Bronchial epithelial cell (primary cell): ENCODE measurements around the gene S100PBP. TPM values are rescaled to one million over a fixed set of nuclear protein-coding genes. Genes with fewer than 3 reads are reported as not detected.
A peak's percentile ranks its signal among the peaks of the same experiment; 100 is the strongest.

Experiments used
- DNase-seq: peaks from one replicate; pipeline ENCODE4 v3.0.0-alpha.2; 2010; ENCODE audit warnings: low read depth
- FAIRE-seq: peaks from 2 replicates; lab custom pipeline; 2011; peaks lifted over from hg19 to GRCh38; lab: Jason Lieb, UNC
- H3K27me3 ChIP-seq: 2 replicates; pipeline ENCODE4 v1.5.1; 2011; ENCODE audit warnings: low read length; ENCODE audit not compliant: control insufficient read depth, insufficient read depth
- H3K36me3 ChIP-seq: 2 replicates; pipeline ENCODE4 v1.5.1; 2011; ENCODE audit warnings: low read length; ENCODE audit not compliant: control insufficient read depth, insufficient read depth
- H3K4me3 ChIP-seq: 2 replicates; pipeline ENCODE4 v1.5.1; 2011; ENCODE audit warnings: mild to moderate bottlenecking, low read depth, low read length, control low read depth
- total RNA-seq: library from RNA; depleted of rRNA; stranded (reverse); fragments of >200 nt; gene quantifications from 2 replicates; pipeline ENCODE4 v1.2.1, GENCODE V29; 2014
- TF ChIP-seq, protein P1 (sequence below): IDR thresholded peaks from 2 replicates; pipeline ENCODE4 v1.5.1; 2011; ENCODE audit warnings: mild to moderate bottlenecking, moderate library complexity, low read length, control low read depth, inconsistent platforms; ENCODE audit not compliant: insufficient read depth, severe bottlenecking

S100PBP gene
- total RNA-seq, 1 donor from 2014 or later, result 20.5 TPM

DNA sequence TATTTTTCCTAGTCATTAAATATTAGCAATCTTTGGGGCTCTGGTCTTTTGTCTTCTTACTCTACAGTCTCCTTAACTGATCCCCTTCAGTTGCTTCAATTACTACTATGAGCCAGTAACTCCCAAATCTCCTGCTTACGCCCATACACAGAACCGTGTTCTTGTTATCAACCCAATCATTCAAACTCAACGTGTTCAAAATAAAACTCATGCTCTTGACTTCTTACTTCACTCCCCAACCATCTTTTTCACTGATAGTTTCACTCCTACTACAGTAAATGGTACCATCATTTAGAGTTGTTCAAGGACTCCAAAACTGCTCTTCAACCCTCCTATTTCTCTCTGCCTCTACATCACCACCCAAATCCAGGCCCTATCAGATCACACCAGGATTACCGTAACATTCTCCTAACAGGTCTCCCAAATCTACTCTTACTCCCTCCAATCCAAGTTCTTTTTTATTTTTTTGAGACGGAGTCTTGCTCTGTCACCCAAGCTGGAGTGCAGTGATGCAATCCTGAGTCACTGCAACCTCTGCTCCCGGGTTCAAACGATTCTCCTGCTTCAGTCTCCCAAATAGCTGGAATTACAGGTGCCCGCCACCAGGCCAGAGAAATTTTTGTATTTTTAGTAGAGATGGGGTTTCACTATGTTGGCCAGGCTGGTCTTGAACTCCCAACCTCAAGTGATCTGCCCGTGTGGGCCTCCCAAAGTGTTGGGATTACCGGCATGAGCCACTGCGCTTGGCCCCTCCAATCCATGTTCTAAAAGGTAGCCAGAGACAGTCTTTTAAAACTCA lies 3.3 kb upstream of the S100PBP start:
- TF ChIP-seq, protein P1, sequence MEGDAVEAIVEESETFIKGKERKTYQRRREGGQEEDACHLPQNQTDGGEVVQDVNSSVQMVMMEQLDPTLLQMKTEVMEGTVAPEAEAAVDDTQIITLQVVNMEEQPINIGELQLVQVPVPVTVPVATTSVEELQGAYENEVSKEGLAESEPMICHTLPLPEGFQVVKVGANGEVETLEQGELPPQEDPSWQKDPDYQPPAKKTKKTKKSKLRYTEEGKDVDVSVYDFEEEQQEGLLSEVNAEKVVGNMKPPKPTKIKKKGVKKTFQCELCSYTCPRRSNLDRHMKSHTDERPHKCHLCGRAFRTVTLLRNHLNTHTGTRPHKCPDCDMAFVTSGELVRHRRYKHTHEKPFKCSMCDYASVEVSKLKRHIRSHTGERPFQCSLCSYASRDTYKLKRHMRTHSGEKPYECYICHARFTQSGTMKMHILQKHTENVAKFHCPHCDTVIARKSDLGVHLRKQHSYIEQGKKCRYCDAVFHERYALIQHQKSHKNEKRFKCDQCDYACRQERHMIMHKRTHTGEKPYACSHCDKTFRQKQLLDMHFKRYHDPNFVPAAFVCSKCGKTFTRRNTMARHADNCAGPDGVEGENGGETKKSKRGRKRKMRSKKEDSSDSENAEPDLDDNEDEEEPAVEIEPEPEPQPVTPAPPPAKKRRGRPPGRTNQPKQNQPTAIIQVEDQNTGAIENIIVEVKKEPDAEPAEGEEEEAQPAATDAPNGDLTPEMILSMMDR, result no peak
- Histone ChIP-seq H3K27me3 (no peaks in the 10 kb centered on the region), H3K36me3 (peaks cover 21% of the 10 kb centered on the region), H3K4me3 (no peak overlapping the region)
- no peak for FAIRE-seq
- DNase-seq, result peak; percentile 70

DNA sequence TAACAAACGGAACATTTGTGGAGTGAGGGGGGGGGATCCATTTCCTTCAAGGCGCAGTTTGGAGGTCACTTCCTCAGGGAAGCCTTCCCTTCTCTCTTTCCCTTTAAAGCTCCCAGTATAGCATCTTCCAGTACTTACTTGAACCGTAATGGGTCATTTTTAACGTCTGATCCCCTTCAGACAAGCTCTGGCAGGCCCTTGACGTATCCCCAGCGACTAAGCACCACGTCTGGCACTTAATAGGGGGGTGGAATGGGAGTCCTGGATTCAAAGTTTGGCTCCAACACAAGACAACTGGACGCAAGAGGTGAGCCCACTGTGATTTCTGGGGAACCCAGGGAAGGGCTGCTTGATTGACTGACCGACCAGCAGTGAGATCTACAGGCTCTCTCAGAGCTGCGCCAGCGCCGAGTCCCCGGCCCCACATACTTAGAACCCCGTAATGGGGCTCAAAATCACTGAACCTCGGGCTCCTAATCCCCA lies 736 bp upstream of the S100PBP start:
- DNase-seq, result peak; percentile 93
- TF ChIP-seq, protein P1, result no peak
- no peak for FAIRE-seq
- Histone ChIP-seq H3K36me3 (peaks cover 4% of the 10 kb centered on the region), H3K27me3 (no peaks in the 10 kb centered on the region), H3K4me3 (peak overlapping the region; percentile 57)

DNA sequence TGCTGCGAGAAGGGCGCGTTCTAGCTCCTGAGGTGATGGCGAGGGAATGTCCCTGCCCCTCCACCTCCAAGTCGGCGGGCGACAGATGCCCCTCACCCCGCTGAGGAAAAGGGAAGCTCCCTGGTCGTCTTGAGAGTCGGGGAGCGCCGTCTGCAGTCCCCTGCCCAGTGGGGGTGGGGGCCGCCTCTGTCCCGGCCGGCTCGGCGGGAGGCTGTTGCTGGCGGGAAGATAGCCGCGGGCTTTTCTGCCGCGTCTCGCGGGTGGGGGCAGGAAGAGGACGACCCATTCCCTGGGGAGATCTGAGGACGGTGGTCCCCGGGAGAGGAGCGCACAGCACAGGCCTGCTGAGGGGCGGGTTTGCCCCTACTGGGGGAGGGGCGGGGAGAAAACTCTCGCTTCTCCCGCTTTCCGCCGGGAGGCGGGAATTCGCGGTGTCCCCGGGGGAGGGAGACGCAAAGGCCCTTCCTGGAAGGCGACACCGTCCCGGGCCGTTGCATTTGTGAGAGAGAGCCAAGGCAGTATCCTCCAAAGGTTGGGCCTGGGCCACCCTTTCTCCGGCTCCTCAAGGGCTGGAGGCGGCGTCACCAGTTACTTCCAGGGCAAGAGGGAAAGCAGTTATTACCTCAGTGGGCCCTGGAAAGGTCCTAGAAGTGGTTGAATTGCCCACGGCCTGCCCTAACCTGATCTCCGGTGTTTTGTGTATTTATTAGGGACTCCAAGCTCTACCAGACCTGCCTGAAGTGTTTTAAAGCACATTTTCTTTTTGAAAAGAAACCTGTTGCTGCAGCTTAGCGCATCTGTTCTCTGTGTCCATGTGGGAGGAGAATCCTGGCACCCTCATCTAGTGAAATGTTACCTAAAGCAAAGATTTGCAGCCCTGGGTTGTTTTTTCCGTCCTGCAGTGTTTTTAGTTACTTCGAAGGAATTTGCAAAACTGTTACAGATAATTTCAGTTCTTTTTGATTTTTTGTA lies 648 bp downstream of the S100PBP start:
- DNase-seq, result peak; percentile 12
- Histone ChIP-seq H3K36me3 (peaks cover 4% of the 10 kb centered on the region), H3K4me3 (peak overlapping the region; percentile 57), H3K27me3 (no peaks in the 10 kb centered on the region)
- no peak for FAIRE-seq
- TF ChIP-seq, protein P1, result no peak

DNA sequence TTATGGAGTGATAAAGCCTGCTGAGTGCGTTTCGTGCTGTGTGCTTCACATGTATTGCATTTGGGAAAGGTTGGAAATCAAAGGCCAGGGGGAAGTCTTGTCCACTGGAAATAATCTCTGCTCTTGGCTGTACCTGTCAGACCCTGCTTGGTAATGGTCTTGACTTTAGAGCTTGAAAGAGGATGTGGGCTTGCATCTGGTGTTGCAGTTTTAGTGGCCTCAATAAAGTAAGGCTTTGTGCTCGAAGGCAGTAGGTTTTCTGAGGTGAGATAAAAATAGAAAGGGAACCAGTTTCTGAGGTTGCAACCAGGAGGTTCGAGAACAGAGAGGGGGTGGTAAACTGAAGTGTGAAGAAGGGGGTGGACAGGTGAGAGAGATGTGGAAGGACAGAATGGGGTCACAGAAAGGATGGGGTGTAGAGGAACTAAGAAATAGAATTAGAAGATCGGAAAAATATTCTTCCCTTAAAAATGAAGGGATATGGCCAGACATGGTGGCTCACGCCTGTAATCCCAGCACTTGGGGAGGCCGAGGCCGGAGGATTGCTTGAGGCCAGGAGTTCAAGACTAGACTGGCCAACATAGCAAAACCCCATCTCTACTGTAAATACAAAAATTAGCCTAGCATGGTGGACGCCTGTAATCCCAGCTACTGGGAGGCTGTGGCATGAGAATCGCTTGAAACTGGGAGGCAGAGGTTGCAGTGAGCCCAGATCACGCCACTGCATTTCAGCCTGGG lies 1.5 kb downstream of the S100PBP start:
- TF ChIP-seq, protein P1, result no peak
- Histone ChIP-seq H3K4me3 (no peak overlapping the region), H3K36me3 (peaks cover 4% of the 10 kb centered on the region), H3K27me3 (no peaks in the 10 kb centered on the region)
- DNase-seq (no peak), FAIRE-seq (no peak)

DNA sequence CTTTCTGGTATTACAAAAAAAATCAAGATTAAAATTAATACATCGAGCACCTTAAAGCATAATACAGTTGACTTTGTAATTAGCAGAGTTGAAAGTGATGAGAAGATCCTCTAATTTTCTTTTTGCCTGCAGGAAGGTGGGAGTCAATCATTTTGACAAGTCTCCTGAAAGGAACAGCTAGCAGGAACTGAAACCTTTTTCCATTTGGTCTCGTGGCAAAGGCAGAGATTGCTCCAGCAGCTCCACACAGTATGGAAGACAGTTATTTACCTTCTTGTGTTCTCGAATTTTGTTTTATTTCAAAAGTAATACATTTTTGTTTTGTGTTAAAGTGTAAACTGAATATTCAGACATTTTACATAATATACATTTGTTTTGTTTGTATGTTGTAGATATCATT lies 7.7 kb downstream of the S100PBP start:
- DNase-seq, result no peak
- TF ChIP-seq, protein P1, result no peak
- H3K36me3 ChIP-seq, result peaks cover 7% of the 10 kb centered on the region
- H3K27me3 ChIP-seq, result no peaks in the 10 kb centered on the region
- H3K4me3 ChIP-seq, result no peak overlapping the region
- FAIRE-seq, result no peak
